ENCODE measurements around the gene IGDCC3. TPM values are rescaled to one million over a fixed set of nuclear protein-coding genes. Genes with fewer than 3 reads are reported as not detected.

The IGDCC3 gene
- total and polyA plus RNA-seq, 12 donors, result under 0.01 to 0.57 (median 0.16) TPM; not detected in 4

DNA sequence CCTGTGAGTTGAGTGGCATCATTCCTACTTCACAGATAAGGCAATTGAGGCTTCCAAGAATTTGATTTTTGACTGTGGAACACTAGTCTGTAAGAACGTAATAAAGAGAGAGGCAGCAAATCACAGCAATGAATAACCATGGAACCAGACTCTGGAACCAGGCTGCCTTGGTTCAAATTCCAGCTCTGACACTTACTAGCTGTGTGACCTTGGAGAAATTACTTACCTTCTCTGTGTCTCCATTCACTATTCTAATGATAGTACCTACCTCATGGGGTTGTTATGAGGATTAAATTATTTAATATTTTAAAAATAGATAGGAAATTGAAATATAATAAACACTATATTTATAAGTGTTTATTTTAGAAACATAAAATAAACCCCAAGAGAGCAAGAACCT is 12.6 kb upstream of the IGDCC3 start:
- 90 to 96% methylated on average over 1 of the region's 1 CpG for WGBS, 2 donors
- Histone ChIP-seq H3K9me3 (no peaks in the 10 kb centered on the region), H3K27me3 (peaks cover 0 to 21% (median 13%) of the 10 kb centered on the region in 7 donors), H3K4me3 (no peak overlapping the region), H3K27ac (no peak overlapping the region), H3K4me1 (peaks cover 0 to 17% (median 10%) of the 10 kb centered on the region in 9 donors), H3K36me3 (no peaks in the 10 kb centered on the region)
- intact Hi-C loops (cut with DNase I), result loop anchor here in 1 of 10 donors (10.0 kb wide), 1 partner anchor 186 kb away; no protein-coding TSS in a partner anchor
- TF ChIP-seq, protein P1, sequence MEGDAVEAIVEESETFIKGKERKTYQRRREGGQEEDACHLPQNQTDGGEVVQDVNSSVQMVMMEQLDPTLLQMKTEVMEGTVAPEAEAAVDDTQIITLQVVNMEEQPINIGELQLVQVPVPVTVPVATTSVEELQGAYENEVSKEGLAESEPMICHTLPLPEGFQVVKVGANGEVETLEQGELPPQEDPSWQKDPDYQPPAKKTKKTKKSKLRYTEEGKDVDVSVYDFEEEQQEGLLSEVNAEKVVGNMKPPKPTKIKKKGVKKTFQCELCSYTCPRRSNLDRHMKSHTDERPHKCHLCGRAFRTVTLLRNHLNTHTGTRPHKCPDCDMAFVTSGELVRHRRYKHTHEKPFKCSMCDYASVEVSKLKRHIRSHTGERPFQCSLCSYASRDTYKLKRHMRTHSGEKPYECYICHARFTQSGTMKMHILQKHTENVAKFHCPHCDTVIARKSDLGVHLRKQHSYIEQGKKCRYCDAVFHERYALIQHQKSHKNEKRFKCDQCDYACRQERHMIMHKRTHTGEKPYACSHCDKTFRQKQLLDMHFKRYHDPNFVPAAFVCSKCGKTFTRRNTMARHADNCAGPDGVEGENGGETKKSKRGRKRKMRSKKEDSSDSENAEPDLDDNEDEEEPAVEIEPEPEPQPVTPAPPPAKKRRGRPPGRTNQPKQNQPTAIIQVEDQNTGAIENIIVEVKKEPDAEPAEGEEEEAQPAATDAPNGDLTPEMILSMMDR (IDR thresholded peaks at IDR 0.05), result no peak
- ATAC-seq, result no peak
- no peak for DNase-seq

DNA sequence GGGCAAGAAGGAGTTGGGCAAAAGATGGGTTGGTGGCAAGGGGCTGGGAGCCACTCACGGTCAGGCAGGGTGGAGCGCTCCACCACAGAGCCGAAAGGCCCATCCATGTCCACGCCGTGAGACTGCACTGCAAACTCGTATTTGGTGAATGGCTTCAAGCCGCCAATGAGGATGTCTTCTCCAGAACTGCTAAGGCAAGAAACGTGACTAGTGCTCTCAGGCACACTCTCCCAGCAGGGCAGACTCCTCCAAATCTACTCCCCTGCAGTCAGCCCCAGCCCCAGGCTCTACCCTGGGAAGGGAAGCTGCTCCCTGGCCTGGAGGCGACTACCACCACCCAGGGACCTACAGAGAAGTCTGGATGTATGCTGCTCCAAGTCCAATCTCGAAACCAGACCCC is 11.4 kb upstream of the IGDCC3 start:
- 92% methylated on average over 10 of the region's 10 CpGs for WGBS, 2 donors
- intact Hi-C loops (cut with DNase I), result loop anchor here in 2 of 10 donors (5.0 kb wide), 2 partner anchors 72 to 202 kb away; partner anchors contain the start of gene CLPX (in 1 of the 2)
- Histone ChIP-seq H3K36me3 (no peaks in the 10 kb centered on the region), H3K4me1 (peaks cover 7 to 25% (median 20%) of the 10 kb centered on the region in 9 donors), H3K4me3 (no peak overlapping the region), H3K9me3 (no peaks in the 10 kb centered on the region), H3K27ac (no peak overlapping the region), H3K27me3 (peaks cover 0 to 9% (median 3%) of the 10 kb centered on the region in 7 donors)
- ATAC-seq, result no peak
- no peak for DNase-seq
- TF ChIP-seq, protein P1 (IDR thresholded peaks at IDR 0.05), result no peak

DNA sequence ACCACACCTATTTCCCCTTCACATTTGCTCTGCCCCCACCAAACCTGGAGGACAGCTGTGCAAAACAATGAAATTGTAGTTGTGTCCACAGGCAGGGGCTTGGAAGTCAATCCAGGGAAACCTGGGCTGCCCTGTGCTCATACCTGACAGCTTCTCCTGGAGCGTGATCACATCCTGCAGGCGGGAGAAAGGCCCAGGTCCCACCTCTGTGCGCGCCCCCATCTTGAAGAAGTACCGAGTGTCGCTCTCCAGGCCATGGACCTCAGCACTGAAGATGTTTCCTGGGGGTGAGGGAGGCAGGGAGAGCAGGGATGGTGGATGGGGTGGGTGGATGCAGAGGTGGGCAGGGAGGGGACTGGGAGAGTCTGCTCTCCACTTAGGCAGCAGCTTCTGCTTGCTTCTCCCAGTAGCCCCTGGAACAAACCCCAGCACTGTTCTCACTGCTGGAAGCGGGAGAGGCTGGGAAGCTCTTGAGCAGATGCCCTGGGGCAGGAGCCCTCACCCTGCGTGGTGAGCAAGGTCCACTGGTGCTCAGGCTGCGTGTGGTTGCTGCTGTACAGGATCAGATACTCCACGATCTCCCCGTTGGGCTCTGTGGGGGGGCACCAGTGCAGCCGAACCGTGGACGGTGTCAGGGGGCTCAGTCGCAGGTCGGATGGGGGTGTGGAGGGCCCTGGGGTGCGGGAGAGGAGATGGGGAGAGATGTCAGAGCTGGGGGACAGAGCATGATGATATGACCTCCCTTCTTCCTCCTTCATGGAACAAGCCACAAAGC is 10.7 kb upstream of the IGDCC3 start:
- H3K27me3 ChIP-seq, result peaks cover 0 to 2% (median 0%) of the 10 kb centered on the region in 7 donors
- ATAC-seq (no peak), DNase-seq (no peak)
- H3K27ac ChIP-seq, result no peak overlapping the region
- no peaks in the 10 kb centered on the region for H3K36me3 ChIP-seq
- peaks cover 7 to 25% (median 20%) of the 10 kb centered on the region in 9 donors for H3K4me1 ChIP-seq
- TF ChIP-seq, protein P1 (IDR thresholded peaks at IDR 0.05), result no peak
- H3K4me3 ChIP-seq, result no peak overlapping the region
- H3K9me3 ChIP-seq, result no peaks in the 10 kb centered on the region
- intact Hi-C loops (cut with DNase I), result loop anchor here in 2 of 10 donors (5.0 kb wide), 2 partner anchors 71 to 201 kb away; partner anchors contain the start of gene CLPX (in 1 of the 2)
- WGBS, 2 donors, result 92 to 94% methylated on average over 17 of the region's 17 CpGs

DNA sequence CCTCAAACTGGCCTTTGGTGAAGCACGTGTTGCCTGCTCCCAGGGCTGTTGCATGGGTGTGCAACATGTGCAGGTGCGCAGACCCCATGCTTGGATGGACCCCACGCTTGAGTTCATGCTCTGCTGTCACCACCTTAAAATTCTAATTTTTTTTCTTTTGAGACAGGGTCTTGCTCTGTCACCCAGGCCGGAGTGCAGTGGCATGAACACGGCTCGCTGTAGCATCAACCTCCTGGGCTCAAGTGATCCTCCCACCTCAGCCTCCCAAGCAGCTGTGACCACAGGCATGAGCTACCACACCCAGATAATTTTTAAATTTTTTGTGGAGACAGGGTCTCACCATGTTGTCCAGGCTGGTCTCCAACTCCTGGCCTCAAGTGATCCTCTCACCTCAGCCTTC is 9.1 kb upstream of the IGDCC3 start:
- ATAC-seq, result no peak
- Histone ChIP-seq H3K36me3 (no peaks in the 10 kb centered on the region), H3K27me3 (no peaks in the 10 kb centered on the region), H3K4me3 (no peak overlapping the region), H3K4me1 (peaks cover 7 to 25% (median 20%) of the 10 kb centered on the region in 9 donors), H3K9me3 (no peaks in the 10 kb centered on the region), H3K27ac (no peak overlapping the region)
- 94% methylated on average over 6 of the region's 6 CpGs for WGBS, 2 donors
- DNase-seq, result no peak
- intact Hi-C loops (cut with DNase I), result loop anchor here in 2 of 10 donors (5.0 kb wide), 2 partner anchors 70 to 200 kb away; partner anchors contain the start of gene CLPX (in 1 of the 2)
- TF ChIP-seq, protein P1 (IDR thresholded peaks at IDR 0.05), result no peak

Measured in heart right ventricle (tissue), 16 donors.